ENCODE results near the gene KLRG1. TPM values are rescaled to one million over a fixed set of nuclear protein-coding genes. Genes with fewer than 3 reads are reported as not detected.
A peak's percentile ranks its signal among the peaks of the same experiment; 100 is the strongest.

The KLRG1 gene
- 8.6 TPM for total RNA-seq

DNA sequence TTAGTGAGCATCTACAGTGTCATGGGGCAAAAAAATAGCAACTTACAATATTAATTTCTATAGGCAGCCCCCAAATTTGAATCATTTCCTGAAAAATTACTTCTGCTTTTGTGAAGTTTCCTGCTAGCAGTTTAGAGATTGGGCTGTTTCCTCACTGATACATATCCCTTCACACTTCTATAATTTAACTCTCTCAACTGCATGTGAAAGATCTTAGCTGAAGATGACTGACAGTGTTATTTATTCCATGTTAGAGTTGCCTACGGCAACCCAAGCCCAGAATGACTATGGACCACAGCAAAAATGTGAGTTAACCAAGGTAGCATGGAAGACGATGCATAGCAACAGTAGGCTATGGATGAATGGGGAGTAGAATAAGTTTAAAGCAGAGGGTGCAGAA, at the start of gene KLRG1:
Gene KLRG1 (plus strand): TSS at position 134 of the 400 bp plus-strand sequence. CDS start 90 bp downstream, at position 224.
- FAIRE-seq: no peak
- no peak for DNase-seq (ENCODE audit: low spot score in 2 of 2)

DNA sequence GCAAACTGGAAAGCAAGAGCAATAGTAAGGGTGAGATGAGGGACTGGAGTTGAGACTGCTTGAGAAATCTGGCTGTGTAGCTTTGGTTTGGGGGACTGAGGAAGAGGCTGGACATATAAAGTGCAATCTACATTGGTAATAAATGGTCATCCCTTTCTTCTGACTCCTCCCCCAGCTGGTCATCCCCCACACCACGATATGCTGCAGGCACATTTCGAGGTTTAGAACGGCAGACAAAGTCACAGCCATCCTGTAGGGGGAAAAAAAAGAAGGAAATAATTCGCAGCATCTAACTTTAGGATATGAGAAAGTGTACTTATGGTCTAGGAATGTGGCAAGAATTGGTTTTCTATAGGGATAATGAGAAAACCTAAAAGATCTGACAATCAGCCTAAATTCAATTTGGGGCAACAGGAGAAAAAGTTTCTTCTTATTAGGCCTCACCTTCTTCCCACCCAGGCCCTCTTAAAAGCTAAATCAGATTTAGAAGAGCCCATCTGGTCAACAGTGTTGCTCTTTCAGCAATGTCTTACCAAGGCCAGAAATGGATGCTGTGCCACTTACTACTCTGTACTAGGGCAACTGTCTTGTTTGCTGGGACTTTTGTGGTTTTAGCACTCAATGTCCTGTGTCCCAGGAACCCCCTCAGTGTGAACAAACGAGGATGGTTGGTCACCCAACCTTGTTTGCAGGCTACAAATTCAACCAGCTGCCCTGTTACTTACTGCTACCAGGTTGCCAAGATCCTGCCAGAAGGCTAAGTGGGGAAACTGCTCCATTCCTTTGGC, 47.5 kb upstream of the KLRG1 start:
- DNase-seq (ENCODE audit: low spot score in 2 of 2) (no peak), FAIRE-seq (no peak)

DNA sequence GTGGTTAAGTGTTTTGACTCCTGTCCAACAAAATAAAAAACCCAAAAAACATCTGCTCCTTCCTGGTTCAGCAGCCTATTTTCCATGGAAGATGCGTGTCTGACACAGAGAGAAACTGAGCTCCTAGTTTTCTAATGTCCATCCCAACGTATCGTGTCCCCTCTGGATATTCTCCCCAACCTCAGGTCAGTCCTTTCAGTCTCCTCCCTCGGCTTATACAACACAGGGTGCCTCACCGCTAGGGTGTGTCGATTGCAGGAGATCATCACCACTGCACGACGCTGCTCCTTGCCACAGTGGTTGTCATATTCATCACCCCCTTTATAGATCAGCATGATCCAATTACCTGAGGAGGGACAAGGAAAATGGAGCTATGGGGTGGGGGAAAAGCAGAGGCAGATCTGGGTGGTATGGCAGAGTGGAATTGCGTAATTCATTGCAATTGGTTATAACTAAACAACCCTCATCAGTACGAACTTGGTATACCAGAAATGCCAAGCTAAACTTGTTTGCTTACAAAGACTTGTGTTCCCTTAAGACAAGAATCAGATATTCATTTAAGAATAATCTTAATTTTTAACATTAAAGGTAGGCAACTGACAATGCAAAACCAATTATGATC, 45.7 kb upstream of the KLRG1 start:
- DNase-seq (ENCODE audit: low spot score in 2 of 2) (no peak), FAIRE-seq (no peak)

DNA sequence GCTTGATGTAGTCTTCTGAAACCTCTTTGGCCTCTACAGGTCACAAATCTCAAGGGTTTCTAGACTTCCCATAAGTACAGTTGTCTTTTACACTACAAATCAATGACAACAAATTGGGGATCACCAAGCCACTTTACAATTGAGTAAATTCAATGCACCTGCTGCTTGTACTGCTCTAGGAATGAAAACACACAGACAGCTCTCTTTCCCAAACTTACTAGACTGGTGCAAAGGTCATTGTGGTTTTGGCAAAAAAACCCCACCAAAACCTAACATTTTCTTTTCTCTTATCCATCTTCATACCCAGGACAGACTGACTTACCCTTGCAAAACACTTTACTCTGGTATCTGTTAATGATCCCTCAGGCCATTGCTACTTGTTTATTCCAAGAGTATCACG, 42.6 kb upstream of the KLRG1 start:
- no peak for FAIRE-seq
- DNase-seq (ENCODE audit: low spot score in 2 of 2): no peak

DNA sequence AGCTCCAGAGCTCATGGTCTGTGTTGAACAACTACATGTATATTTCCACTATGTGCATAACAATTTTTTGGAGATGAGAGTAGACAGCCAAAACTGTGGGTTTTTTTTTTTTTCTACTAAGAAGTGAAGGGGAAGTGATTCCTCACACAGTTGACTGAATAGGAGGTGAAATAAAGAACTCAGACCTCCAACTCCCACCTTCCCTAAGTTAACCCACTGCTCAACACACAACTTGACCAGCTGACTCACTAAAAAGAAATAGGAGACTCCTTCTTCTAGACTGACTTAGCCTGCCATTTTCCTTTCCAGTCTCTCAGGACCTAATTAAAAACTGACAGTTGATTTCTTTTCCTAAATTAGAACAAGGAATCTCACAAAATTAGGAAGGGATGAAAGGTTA, 41.6 kb upstream of the KLRG1 start:
- FAIRE-seq: no peak
- no peak for DNase-seq (ENCODE audit: low spot score in 2 of 2)

GRCh38 chr12:8948701-8949341, 40.5 kb upstream of the KLRG1 start:
- DNase-seq (ENCODE audit: low spot score in 2 of 2) (no peak), FAIRE-seq (no peak)

DNA sequence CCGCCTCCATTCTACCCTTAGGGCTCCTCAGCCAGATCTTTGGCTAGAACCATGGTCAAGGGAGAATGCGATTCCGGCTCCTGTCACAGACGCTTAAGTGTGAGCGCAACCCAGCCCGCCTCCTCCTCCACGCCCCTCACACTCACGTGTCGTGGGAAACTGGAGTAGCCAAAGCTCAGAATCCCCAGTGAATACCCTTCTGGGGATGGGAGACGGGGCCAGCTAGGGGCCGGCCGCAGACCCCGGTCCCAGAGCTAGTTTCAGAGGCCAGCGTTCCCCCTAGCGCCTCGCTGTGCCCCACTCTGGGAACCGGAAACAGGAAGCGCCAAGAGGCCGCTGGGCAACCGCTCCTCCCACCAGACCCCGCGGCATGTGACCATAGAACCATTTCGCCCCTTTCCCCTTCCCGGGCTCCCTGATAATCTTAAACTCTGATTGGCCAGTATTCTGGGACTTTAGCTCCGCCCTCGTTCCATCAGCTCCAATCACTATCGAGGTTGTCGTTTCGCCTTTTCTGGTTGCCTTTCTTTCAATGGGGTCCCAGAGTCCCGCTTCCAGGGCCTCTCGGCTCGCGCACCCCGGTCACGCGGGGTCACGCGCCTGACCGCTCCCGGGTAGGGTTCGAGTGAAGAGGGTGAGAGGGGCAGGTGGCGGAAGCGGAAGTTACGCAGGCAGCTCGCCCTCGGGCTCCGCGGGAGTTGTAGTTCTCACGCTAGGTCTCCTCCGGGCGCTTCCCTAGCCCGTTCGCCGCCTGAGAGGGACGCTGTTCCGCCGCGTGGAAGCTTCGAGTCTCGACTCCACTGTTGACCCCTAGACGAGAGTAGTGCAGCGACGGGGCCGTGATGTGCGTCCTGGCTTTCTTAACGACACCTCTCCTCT, 39.8 kb upstream of the KLRG1 start, which contains the start of gene M6PR:
Gene M6PR (minus strand): TSS at position 304 of the 879 bp plus-strand sequence. CDS start 3,241 bp downstream, outside the sequence.
- FAIRE-seq: peak; percentile 81
- DNase-seq (ENCODE audit: low spot score in 2 of 2): peak; percentile 81 to 89

DNA sequence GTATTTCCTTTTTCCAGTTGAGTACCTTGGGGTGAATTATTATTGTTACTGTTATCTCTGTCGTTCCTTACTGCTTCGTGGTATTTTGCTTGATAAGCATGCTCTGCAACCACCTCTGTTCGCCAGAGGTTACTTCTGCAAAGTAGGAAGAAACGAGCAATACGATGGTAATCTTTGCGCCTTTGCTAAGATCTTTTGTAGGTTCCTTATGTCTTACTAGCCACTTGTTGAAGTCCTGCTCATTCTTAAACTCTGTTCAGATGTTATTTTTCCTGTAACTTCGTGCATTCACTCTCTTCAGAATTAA, 39.2 kb upstream of the KLRG1 start:
- no peak for DNase-seq (ENCODE audit: low spot score in 2 of 2)
- no peak for FAIRE-seq

GRCh38 chr12:8950702-8951478, 38.5 kb upstream of the KLRG1 start:
- FAIRE-seq (no peak), DNase-seq (ENCODE audit: low spot score in 2 of 2) (no peak)

DNA sequence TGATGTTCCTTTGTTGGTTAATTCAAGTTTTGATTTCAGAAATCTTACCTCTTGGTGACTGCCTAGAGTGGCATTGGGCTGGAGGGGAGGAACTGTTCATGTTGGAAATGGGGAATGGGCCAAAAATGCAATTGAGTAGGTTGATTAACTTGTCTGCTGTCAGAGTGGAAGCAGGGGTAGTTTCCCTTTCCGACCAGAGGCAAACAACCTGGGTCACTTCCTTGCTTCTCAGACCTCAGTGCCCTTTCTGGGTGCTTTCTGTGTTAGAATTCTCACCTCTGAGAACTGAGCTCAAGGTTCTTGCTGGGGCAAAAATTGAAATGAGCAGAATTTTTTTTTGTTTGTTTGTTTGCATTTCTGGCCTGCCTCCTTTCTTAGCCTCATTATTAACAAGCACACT, 37.6 kb upstream of the KLRG1 start:
- FAIRE-seq (no peak), DNase-seq (ENCODE audit: low spot score in 2 of 2) (no peak)

GRCh38 chr12:8953773-8954402, 35.5 kb upstream of the KLRG1 start:
- DNase-seq (ENCODE audit: low spot score in 2 of 2) (no peak), FAIRE-seq (no peak)

- DNase-seq (ENCODE audit: low spot score in 2 of 2) (no peak), FAIRE-seq (no peak)
Observed at GRCh38 chr12:8956073-8956472, 33.3 kb upstream of the KLRG1 start.

DNA sequence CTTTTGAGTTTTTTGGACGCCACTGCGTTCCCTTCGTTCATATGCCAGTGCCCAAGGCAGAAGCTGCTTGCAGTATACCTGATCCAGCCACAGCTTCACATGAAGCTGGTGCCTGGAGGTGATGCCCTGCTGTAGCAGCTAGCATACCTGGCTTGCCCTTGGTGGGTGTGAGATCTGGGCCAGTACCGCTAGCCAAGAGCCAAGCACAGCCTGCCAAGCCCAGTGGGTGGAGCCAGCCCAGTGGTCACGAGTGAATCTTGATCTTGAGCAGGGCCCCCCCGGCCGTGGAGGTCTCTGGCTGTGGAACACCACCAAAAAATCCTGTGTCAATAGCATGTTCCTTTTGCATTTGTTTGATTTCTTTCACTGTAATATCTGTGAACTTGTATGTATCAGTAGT, 32.6 kb upstream of the KLRG1 start:
- DNase-seq (ENCODE audit: low spot score in 2 of 2) (no peak), FAIRE-seq (no peak)

- no peak for DNase-seq (ENCODE audit: low spot score in 2 of 2)
- no peak for FAIRE-seq
Observed at GRCh38 chr12:8957561-8957960, 31.8 kb upstream of the KLRG1 start.

GRCh38 chr12:8958066-8958465, 31.3 kb upstream of the KLRG1 start:
- FAIRE-seq (no peak), DNase-seq (ENCODE audit: low spot score in 2 of 2) (no peak)

GRCh38 chr12:8960176-8960575, 29.2 kb upstream of the KLRG1 start:
- no peak for FAIRE-seq
- no peak for DNase-seq (ENCODE audit: low spot score in 2 of 2)

GRCh38 chr12:8968761-8969160, 20.6 kb upstream of the KLRG1 start:
- DNase-seq (ENCODE audit: low spot score in 2 of 2) (no peak), FAIRE-seq (no peak)

DNA sequence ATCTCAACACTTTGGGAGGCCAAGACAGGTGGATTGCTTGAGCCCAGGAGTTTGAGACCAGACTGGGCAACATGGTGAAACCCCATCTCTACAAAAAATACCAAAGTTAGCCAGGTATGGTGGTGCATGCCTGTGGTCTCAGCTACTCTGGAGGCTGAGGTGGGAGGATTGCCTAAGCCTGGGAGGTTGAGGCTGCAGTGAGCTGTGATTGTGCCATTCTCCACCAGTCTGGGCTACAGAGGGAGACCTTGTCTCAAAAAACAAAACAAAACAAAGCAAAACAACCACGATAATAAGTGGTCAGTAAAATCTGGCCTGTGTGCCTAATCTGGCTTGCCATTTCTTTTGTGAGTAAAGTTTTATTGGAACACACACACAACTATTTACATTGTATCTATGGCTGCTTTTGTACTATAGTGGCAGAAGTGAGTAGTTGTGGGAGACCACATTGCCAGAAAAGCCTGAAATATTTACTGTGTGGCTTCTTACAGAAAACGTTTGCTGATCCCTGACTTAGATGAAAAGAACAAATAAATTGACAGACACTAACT, 19.4 kb upstream of the KLRG1 start:
- FAIRE-seq (no peak), DNase-seq (ENCODE audit: low spot score in 2 of 2) (no peak)

GRCh38 chr12:8970432-8970831, 18.9 kb upstream of the KLRG1 start:
- DNase-seq (ENCODE audit: low spot score in 2 of 2): no peak
- no peak for FAIRE-seq

All from frontal cortex (tissue), 4 donors.